Activated CD4-positive, alpha-beta T cell treated with anti-CD3 and anti-CD28 coated beads, Interleukin-10, Interleukin-2, amounts not matched to agents 100 ng/mL and 50 ng/mL, durations not matched to agents 16 hours and 8 hours (primary cell): Measurements from ENCODE around the gene PSME1.

Source experiments
- DNase-seq: peaks from one replicate; pipeline ENCODE4 v3.0.0-alpha.2; 2020

Gene PSME1

DNA sequence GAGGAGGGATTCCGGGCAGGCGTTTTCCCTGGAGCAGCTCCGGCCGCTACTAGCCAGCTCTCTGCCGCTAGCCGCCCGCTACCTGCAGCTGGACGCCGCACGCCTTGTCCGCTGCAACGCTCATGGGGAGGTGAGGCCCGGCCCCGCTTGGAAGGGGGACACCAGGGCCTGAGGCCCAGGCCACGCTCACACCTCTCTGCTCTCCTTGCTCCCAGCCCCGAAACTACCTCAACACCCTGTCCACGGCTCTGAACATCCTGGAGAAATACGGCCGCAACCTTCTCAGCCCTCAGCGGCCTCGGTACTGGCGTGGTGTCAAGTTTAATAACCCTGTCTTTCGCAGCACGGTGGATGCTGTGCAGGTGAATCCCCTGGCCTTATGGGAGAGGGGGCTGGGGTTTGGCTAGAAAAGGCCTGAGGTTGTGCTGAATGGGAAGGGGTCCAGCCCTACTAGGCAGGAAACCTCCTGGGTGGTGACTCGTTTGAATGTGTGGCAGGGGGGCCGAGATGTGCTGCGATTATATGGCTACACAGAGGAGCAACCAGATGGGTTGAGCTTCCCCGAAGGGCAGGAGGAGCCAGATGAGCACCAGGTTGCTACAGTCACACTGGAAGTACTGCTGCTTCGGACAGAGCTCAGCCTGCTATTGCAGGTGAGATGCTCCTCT lies 11.9 kb downstream of the PSME1 start:
- DNase-seq, result peak; percentile 23

DNA sequence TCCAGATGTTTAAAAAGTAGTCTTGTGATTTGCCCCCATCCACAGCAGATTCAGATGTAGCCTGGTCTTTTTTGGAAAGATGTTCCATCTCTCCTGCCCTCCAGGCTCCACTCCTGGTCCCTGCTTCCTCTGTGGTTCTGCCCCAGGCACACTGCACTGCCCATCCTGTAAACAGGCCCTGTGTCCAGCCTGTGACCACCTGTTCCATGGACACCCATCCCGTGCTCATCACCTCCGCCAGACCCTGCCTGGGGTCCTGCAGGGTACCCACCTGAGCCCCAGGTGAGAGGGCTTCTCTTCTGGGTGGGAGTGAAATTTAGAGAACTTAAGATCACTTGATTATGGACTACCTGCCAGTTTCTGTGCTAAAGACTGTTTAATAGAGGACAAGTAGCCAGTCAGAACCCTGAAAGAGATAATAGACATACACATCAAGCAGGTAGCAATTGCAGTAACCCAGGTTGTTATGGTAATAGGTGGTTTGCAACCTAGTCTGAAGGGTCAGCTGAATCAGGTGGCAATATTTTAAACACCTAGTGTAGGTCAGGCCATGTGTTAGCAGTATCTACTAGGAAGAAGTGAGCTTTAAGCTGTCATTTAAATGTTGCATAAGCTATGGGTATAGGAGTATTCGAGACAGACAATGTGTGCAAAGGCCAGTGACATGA lies 13.4 kb downstream of the PSME1 start:
- DNase-seq, result no peak

DNA sequence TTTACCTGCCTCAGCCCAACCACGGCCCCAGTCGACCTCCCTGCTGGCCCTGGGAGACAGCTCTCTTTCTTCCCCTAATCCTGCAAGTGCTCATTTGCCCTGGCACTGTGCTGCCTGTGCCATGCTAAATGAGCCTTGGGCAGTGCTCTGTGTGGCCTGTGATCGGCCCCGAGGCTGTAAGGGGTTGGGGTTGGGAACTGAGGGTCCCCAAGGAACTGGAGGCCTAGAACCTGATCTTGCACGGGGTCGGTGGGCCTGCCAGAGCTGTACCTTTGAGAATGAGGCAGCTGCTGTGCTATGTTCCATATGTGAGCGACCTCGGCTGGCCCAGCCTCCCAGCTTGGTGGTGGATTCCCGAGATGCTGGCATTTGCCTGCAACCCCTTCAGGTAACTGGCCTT lies 14.1 kb downstream of the PSME1 start:
- DNase-seq, result no peak

DNA sequence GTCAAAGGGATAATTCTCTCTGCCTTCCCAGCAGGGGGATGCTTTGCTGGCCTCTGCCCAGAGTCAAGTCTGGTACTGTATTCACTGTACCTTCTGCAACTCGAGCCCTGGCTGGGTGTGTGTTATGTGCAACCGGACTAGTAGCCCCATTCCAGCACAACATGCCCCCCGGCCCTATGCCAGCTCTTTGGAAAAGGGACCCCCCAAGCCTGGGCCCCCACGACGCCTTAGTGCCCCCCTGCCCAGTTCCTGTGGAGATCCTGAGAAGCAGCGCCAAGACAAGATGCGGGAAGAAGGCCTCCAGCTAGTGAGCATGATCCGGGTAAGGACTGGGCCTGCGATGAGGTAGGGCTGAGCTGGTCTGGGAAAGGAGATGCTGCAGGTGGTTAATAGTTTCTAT lies 14.6 kb downstream of the PSME1 start:
- no peak for DNase-seq

- DNase-seq, result no peak
These were observed 15.0 kb downstream of the PSME1 start for GRCh38 chr14:24150993-24151392.

GRCh38 chr14:24151404-24152080 lies 15.5 kb downstream of the PSME1 start:
- DNase-seq, result no peak

GRCh38 chr14:24155100-24155499 lies 19.1 kb downstream of the PSME1 start:
- DNase-seq, result no peak

DNA sequence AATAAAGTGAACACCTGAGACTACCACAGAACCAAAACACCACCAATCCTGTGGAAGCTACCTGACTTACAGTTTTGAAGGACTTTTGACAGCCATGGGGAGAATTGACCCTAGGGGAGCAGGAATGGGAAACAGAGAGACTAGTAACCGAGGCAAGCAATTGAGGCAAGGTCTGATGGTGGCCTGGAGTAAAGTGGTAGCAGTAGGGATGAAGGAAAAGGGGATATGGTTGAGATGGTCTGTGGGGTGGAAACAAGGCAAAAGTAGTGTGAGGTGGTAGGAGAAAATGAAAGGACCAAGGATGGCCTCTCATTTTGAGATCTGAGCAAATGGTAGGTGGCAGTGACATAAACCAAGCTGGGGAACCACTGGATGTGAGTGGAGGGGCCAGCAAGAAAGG lies 20.8 kb downstream of the PSME1 start:
- DNase-seq, result no peak

DNA sequence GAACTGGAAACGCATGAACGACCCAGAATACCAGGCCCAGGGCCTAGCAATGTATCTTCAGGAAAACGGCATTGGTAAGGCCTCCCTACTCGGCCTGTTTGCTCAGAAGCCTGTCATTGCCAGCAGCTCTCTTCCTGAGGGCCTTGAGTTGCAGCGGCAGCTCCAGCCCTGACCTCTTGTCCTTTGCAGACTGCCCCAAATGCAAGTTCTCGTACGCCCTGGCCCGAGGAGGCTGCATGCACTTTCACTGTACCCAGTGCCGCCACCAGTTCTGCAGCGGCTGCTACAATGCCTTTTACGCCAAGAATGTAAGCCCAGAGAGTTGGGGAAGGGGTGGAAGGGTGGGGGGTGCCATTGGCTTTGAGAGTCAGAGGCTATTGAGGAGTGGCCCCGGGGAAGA lies 21.3 kb downstream of the PSME1 start:
- no peak for DNase-seq

- DNase-seq, result no peak
These were observed 23.9 kb downstream of the PSME1 start for GRCh38 chr14:24159777-24160498.

GRCh38 chr14:24160499-24160849 lies 24.5 kb downstream of the PSME1 start:
- no peak for DNase-seq

DNA sequence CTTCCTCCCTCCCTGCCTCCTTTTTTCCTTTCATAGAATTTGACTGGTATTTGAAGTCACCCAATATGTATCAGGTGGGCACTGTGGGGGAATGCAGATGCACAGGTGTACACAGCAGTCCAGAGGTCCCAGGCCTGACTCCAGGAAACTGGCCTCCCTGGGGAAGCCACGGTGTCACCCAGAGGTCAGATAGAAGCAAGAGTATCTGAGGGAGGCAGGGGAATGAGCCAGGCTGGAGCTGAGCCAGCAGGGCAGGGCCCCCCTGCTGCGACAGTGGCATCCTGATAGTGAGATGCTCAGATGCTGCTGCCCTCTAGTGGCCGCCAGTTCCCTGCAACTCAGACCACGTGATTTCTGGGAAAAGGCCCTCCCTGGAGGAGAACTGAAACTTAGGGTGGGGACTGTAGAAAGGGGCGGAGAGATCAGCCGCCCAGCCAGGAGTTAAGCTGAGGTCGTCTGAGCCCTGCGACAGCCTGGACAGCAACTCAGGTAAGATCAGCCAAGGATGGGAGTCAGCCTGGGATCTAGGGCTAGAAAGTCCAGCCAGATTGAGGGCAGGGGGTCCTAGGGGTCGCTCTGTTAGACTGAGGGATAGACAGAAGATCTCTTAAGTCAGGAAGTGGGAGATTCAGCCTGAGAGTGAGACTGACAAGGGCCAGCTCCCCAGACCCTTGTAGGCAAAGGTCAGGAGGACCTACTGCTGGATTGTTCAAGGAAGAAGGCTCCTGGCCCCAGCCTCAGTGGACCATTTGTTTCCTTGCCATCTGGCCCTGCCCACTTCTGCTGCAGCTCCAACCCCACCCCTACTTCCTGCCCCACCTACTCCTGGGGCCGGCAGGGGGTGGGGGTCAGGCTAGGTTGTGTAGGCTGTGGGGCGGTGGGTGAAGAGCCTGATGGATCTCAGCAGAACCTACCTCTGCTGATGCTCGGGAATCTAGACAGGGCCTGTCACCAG lies 25.1 kb downstream of the PSME1 start, which contains the start of gene IRF9:
IRF9 (plus strand) TSS at position 416 of the 955 bp plus-strand sequence. CDS start 880 bp downstream, outside the sequence.
- peak; percentile 97 for DNase-seq

- no peak for DNase-seq
These were observed 26.1 kb downstream of the PSME1 start for GRCh38 chr14:24162093-24162492.

- DNase-seq, result no peak
These were observed 28.6 kb downstream of the PSME1 start for GRCh38 chr14:24164518-24164991.

GRCh38 chr14:24165785-24166184 lies 29.8 kb downstream of the PSME1 start:
- no peak for DNase-seq

GRCh38 chr14:24167469-24168114 lies 31.6 kb downstream of the PSME1 start:
- DNase-seq, result no peak

- peak; percentile 75 for DNase-seq
These were observed 35.6 kb downstream of the PSME1 start, which contains the start of gene REC8 for GRCh38 chr14:24171422-24172260. TSS of gene REC8 (plus strand) at chr14:24172080. CDS start at chr14:24172553, 473 bp downstream.

DNA sequence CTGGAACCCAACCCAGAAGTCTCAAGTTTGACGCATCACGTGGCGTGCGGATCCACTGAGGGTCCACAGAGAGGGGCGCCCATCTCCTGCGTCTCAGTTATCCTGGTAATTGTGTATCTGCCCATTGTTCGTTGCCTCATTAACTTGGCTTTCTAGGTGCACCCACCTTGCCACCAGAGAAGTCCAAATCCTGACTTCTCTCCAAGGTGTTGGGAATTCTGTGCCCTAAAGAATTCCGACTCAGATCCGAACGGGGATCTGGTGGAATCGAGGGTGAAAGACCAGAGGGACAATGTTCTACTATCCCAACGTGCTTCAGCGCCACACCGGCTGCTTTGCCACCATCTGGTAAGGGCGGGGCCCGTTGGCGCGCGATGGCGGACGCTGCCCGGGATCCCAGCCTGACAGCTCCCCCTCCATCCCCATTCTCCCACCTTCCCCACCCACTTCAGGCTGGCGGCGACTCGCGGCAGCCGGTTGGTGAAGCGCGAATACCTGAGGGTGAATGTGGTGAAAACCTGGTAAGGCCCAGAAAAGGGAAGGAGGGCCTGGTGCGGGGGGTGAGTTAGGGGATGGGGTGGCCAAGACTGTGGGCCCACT lies 36.4 kb downstream of the PSME1 start:
- DNase-seq, result no peak

DNA sequence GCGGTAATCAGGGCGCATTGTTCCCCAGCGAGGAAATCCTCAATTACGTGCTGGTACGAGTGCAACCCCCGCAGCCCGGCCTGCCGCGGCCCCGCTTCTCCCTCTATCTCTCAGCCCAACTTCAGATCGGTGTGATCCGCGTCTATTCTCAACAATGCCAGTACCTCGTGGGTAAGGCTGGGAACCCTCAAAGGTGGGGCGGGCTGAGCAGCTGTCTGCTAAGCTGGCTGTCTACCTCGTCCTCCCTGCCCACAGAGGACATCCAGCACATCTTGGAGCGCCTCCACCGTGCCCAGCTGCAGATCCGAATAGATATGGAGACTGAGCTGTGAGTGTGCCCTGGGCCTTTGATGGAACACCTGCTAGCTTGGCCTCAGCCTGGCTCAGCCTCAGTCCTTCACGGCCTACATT lies 36.9 kb downstream of the PSME1 start:
- DNase-seq, result no peak

DNA sequence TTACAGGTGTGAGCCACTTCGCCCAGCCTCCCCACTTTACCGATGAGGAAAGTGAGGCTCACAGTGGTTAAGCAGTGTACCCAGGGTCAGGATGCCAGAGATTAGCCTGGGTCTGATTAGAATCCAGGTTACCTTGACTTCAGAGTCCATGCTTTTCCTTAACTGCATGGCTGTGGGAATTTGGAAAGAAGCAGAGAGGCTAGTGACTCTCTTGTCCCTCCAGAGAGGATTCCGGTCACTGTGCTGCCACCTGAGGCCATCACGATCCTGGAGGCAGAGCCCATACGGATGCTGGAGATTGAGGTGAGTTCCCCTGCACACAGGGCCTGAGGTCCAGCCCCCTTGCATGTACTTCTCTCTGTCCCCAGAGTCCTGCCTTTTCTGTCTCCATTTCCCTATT lies 40.6 kb downstream of the PSME1 start:
- DNase-seq, result no peak
